ENCODE measurements around the gene MED12L. TPM values are rescaled to one million over a fixed set of nuclear protein-coding genes. Genes with fewer than 3 reads are reported as not detected.
"Not testable (repeated sequence)": the region's sequence is repeated elsewhere in the genome, so short reads cannot be mapped to it uniquely, and the experiment has no call there.

The MED12L gene
- polyA plus RNA-seq, 3 donors: 1.8 to 2.6 (median 2.3) TPM

GRCh38 chr3:151379083-151379734, 293.7 kb downstream of the MED12L start:
- DNase-seq (ENCODE audit: extremely low read depth in 1 of 11, low read depth in 9 of 11, low spot score in 4 of 11): peak in 1 of 11 donors; percentile 5

- no peak for DNase-seq (ENCODE audit: extremely low read depth in 1 of 11, low read depth in 9 of 11, low spot score in 4 of 11)
These were observed 297.2 kb downstream of the MED12L start for GRCh38 chr3:151382671-151383070.

GRCh38 chr3:151383111-151383510, 297.6 kb downstream of the MED12L start:
- DNase-seq (ENCODE audit: extremely low read depth in 1 of 11, low read depth in 9 of 11, low spot score in 4 of 11): no peak

- DNase-seq (ENCODE audit: extremely low read depth in 1 of 11, low read depth in 9 of 11, low spot score in 4 of 11): no peak
These were observed 298.5 kb downstream of the MED12L start for GRCh38 chr3:151383956-151384355.

- DNase-seq (ENCODE audit: extremely low read depth in 1 of 11, low read depth in 9 of 11, low spot score in 4 of 11): no peak
These were observed 299.3 kb downstream of the MED12L start, which contains the start of gene P2RY12 for GRCh38 chr3:151384741-151385174. Gene P2RY12 (minus strand): TSS chr3:151384753. CDS start chr3:151338845, 45,908 bp downstream.

- no peak for DNase-seq (ENCODE audit: extremely low read depth in 1 of 11, low read depth in 9 of 11, low spot score in 4 of 11)
These were observed 300.6 kb downstream of the MED12L start for GRCh38 chr3:151386056-151386455.

GRCh38 chr3:151387432-151387831, 302.0 kb downstream of the MED12L start:
- no peak for DNase-seq (ENCODE audit: extremely low read depth in 1 of 11, low read depth in 9 of 11, low spot score in 4 of 11)

- no peak for DNase-seq (ENCODE audit: extremely low read depth in 1 of 11, low read depth in 9 of 11, low spot score in 4 of 11)
These were observed 302.4 kb downstream of the MED12L start for GRCh38 chr3:151387842-151388241.

- DNase-seq (ENCODE audit: extremely low read depth in 1 of 11, low read depth in 9 of 11, low spot score in 4 of 11): no peak
These were observed 306.3 kb downstream of the MED12L start for GRCh38 chr3:151391720-151392119.

GRCh38 chr3:151392191-151392590, 306.7 kb downstream of the MED12L start:
- not testable (repeated sequence) for DNase-seq (ENCODE audit: extremely low read depth in 1 of 11, low read depth in 9 of 11, low spot score in 4 of 11)

- DNase-seq (ENCODE audit: extremely low read depth in 1 of 11, low read depth in 9 of 11, low spot score in 4 of 11): no peak
These were observed 307.8 kb downstream of the MED12L start for GRCh38 chr3:151393146-151393830.

- DNase-seq (ENCODE audit: extremely low read depth in 1 of 11, low read depth in 9 of 11, low spot score in 4 of 11): no peak
These were observed 308.5 kb downstream of the MED12L start for GRCh38 chr3:151393941-151394340.

- no peak for DNase-seq (ENCODE audit: extremely low read depth in 1 of 11, low read depth in 9 of 11, low spot score in 4 of 11)
These were observed 309.1 kb downstream of the MED12L start for GRCh38 chr3:151394611-151395010.

GRCh38 chr3:151395806-151396205, 310.3 kb downstream of the MED12L start:
- no peak for DNase-seq (ENCODE audit: extremely low read depth in 1 of 11, low read depth in 9 of 11, low spot score in 4 of 11)

GRCh38 chr3:151398895-151399294, 313.4 kb downstream of the MED12L start:
- DNase-seq (ENCODE audit: extremely low read depth in 1 of 11, low read depth in 9 of 11, low spot score in 4 of 11): no peak

- no peak for DNase-seq (ENCODE audit: extremely low read depth in 1 of 11, low read depth in 9 of 11, low spot score in 4 of 11)
These were observed 314.9 kb downstream of the MED12L start for GRCh38 chr3:151400341-151400740.

- DNase-seq (ENCODE audit: extremely low read depth in 1 of 11, low read depth in 9 of 11, low spot score in 4 of 11): no peak
These were observed 316.9 kb downstream of the MED12L start for GRCh38 chr3:151402349-151402748.

GRCh38 chr3:151403246-151403645, 317.8 kb downstream of the MED12L start:
- no peak for DNase-seq (ENCODE audit: extremely low read depth in 1 of 11, low read depth in 9 of 11, low spot score in 4 of 11)

- no peak for DNase-seq (ENCODE audit: extremely low read depth in 1 of 11, low read depth in 9 of 11, low spot score in 4 of 11)
These were observed 318.9 kb downstream of the MED12L start for GRCh38 chr3:151404316-151404715.

- DNase-seq (ENCODE audit: extremely low read depth in 1 of 11, low read depth in 9 of 11, low spot score in 4 of 11): no peak
These were observed 322.5 kb downstream of the MED12L start for GRCh38 chr3:151407928-151408327.

Measured in renal cortex interstitium (tissue), 11 donors.